HG03457 (cell line): ENCODE measurements around the gene HERC4.
"Not testable (repeated sequence)": the region's sequence is repeated elsewhere in the genome, so short reads cannot be mapped to it uniquely, and the experiment has no call there.

Experiments
- ATAC-seq: cut with Tn5 transposase; IDR thresholded peaks from one replicate; pipeline ENCODE4 v1.9.1; 2021; ENCODE audit warnings: moderate number of reproducible peaks; ENCODE audit not compliant: unreplicated experiment

Gene HERC4

GRCh38 chr10:67966035-67966434, 109.0 kb downstream of the HERC4 start:
- not testable (repeated sequence) for ATAC-seq

- ATAC-seq = no peak
Measured at GRCh38 chr10:67965456-67965855, 109.6 kb downstream of the HERC4 start.

- ATAC-seq = no peak
Measured at GRCh38 chr10:67959839-67960476, 115.1 kb downstream of the HERC4 start.

GRCh38 chr10:67955614-67956013, 119.5 kb downstream of the HERC4 start:
- no peak for ATAC-seq

GRCh38 chr10:67943917-67944316, 131.2 kb downstream of the HERC4 start:
- no peak for ATAC-seq

GRCh38 chr10:67936416-67936815, 138.7 kb downstream of the HERC4 start:
- ATAC-seq = no peak

GRCh38 chr10:67935223-67935622, 139.9 kb downstream of the HERC4 start:
- no peak for ATAC-seq

GRCh38 chr10:67934336-67934735, 140.7 kb downstream of the HERC4 start:
- no peak for ATAC-seq

- no peak for ATAC-seq
Measured at GRCh38 chr10:67933199-67933598, 141.9 kb downstream of the HERC4 start.

GRCh38 chr10:67926951-67927350, 148.1 kb downstream of the HERC4 start:
- no peak for ATAC-seq

- no peak for ATAC-seq
Measured at GRCh38 chr10:67925449-67926005, 149.6 kb downstream of the HERC4 start.

GRCh38 chr10:67924136-67924535, 150.9 kb downstream of the HERC4 start:
- ATAC-seq = no peak

GRCh38 chr10:67923551-67923950, 151.5 kb downstream of the HERC4 start:
- ATAC-seq = no peak

- no peak for ATAC-seq
Measured at GRCh38 chr10:67921065-67921464, 154.0 kb downstream of the HERC4 start.

- ATAC-seq = no peak
Measured at GRCh38 chr10:67917679-67918078, 157.4 kb downstream of the HERC4 start.

- no peak for ATAC-seq
Measured at GRCh38 chr10:67917169-67917568, 157.9 kb downstream of the HERC4 start.

GRCh38 chr10:67914777-67915340, 160.2 kb downstream of the HERC4 start:
- ATAC-seq = no peak

GRCh38 chr10:67912331-67912946, 162.6 kb downstream of the HERC4 start:
- ATAC-seq = no peak

GRCh38 chr10:67903581-67903980, 171.5 kb downstream of the HERC4 start:
- ATAC-seq = no peak

- no peak for ATAC-seq
Measured at GRCh38 chr10:67893637-67894036, 181.4 kb downstream of the HERC4 start.

GRCh38 chr10:67884842-67885670, 190.0 kb downstream of the HERC4 start:
- peak; percentile 46 for ATAC-seq
